ACC112 (cell line): ENCODE measurements around the gene CAND2.
"Not testable (repeated sequence)": the region's sequence is repeated elsewhere in the genome, so short reads cannot be mapped to it uniquely, and the experiment has no call there.

ENCODE experiments used
- H2AFZ ChIP-seq: fragments of 200-600 bp; sonication (generic); one replicate; pipeline ENCODE4 v1.6.0; 2017; ENCODE audit warnings: antibody characterized with exemption, low read length; ENCODE audit not compliant: unreplicated experiment
- H3K27ac ChIP-seq: fragments of 200-600 bp; sonication (generic); 2 replicates; pipeline ENCODE4 v1.5.1; 2014; ENCODE audit warnings: low read depth, mild to moderate bottlenecking, antibody characterized with exemption, low read length, moderate library complexity
- H3K27me3 ChIP-seq: fragments of 200-600 bp; sonication (generic); 2 replicates; pipeline ENCODE4 v1.6.1; 2014; ENCODE audit warnings: mild to moderate bottlenecking, antibody characterized with exemption, low read length, moderate library complexity, mixed read lengths; ENCODE audit not compliant: insufficient read depth
- H3K36me3 ChIP-seq: fragments of 200-600 bp; sonication (generic); 2 replicates; pipeline ENCODE4 v1.6.1; 2016; ENCODE audit warnings: mild to moderate bottlenecking, antibody characterized with exemption, low read length, moderate library complexity, mixed read lengths; ENCODE audit not compliant: insufficient read depth
- H3K4me1 ChIP-seq: fragments of 200-600 bp; sonication (generic); one replicate; pipeline ENCODE4 v1.6.1; 2016; ENCODE audit warnings: low read length, mixed read lengths; ENCODE audit not compliant: insufficient read depth, unreplicated experiment, control insufficient read depth
- H3K4me3 ChIP-seq: fragments of 200-600 bp; sonication (generic); 2 replicates; pipeline ENCODE4 v1.5.1; 2014; ENCODE audit warnings: mild to moderate bottlenecking, low read depth, low read length
- H3K79me2 ChIP-seq: fragments of 200-600 bp; sonication (generic); one replicate; pipeline ENCODE4 v1.6.0; 2016; ENCODE audit warnings: low read length; ENCODE audit not compliant: control insufficient read depth, unreplicated experiment, insufficient read depth

Gene CAND2

DNA sequence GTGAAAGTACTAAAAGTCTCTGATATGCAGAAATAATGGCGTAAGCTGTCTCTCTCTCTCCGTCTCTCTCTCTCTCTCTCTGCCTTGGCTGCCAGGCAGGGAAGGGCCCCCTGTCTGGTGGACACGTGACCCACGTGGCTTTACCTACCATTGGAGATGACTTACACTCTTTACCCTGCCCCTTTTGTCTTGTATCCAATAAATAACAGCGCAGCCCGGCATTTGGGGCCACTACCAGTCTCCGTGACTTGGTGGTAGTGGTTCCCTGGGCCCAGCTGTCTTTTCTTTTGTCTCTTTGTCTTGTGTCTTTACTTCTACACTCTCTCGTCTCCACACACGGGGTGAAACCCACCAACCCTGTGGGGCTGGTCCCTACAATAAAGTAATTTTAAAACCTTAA is 25.2 kb upstream of the CAND2 start:
- Histone ChIP-seq H3K4me3 (no peak overlapping the region), H3K27ac (no peak overlapping the region), H3K36me3 (no peaks in the 10 kb centered on the region), H3K4me1 (no peaks in the 10 kb centered on the region), H3K27me3 (peaks cover 22% of the 10 kb centered on the region), H3K79me2 (no peaks in the 10 kb centered on the region), H2AFZ (no peak overlapping the region)

DNA sequence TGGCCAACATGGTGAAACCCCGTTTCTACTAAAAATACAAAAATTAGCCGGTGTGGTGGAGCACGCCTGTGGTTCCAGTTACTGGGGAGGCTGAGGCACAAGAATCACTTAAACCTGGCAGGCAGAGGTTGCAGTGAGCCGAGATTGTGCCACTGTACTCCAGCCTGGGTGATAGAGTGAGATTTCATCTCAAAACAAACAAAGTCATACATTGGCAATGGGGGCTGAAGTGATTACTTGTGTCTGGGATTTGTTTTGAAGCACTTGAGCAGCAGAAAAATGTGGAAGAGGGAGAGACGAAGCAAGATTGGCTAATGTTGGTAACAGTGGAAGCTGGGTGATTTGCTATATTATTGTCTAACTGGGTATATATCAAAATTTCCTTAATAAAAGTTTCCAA is 24.0 kb upstream of the CAND2 start:
- peaks cover 22% of the 10 kb centered on the region for H3K27me3 ChIP-seq
- no peaks in the 10 kb centered on the region for H3K79me2 ChIP-seq
- H3K4me3 ChIP-seq = no peak overlapping the region
- H2AFZ ChIP-seq = no peak overlapping the region
- no peaks in the 10 kb centered on the region for H3K4me1 ChIP-seq
- H3K27ac ChIP-seq = no peak overlapping the region
- no peaks in the 10 kb centered on the region for H3K36me3 ChIP-seq

DNA sequence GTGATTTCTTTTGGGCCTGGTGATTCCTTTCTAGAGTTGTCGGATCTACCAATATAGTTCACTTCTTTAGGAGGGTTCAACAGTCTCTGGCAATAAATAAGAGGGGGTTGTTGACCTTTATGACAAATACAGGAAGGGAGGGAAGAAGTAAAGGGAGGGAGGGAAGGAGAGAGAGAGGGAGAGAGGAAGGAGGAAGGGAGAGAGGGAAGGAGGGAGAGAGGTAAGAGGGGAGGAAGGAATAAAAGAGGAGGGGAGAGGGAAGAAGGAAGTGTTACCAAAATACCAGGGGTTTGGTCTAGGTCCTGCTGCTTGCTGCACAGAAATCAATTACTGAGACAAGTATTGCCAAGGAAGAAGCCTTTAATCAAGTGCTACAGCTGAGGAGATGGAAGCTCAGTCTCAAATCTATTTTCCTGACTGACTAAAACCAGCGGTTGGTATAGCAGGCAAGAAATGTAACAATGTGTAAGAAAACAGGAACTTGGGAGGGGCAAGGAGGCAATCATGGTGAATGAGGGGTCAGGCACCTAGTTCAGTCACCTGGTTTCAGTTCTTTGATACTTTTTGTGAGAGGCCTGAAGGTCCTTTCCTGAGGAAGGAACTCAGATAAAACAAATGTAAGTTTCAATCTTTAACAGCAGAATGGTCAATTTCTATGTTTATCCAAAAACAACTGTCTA is 23.3 kb upstream of the CAND2 start:
- Histone ChIP-seq H3K79me2 (no peaks in the 10 kb centered on the region), H3K27ac (no peak overlapping the region), H3K4me1 (no peaks in the 10 kb centered on the region), H3K4me3 (no peak overlapping the region), H3K36me3 (no peaks in the 10 kb centered on the region), H2AFZ (no peak overlapping the region), H3K27me3 (peaks cover 22% of the 10 kb centered on the region)

DNA sequence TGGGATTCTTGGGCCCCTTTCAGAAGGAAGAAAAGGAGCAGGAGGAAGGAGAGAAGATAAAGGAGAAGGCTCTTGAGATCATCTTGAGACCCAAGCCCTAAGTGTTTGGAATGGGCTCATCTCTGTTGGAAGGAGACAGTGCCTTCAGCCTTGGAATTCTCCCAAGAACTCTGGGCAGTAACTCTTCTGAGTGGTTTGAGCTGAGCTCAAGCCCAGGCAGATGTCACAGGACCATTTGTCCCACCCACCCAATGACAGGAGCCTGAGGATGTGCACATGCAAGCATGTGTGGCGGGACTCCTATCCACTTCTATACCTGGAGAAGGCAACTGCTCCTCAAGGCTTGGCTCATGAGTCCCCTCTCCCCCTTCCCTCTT is 22.8 kb upstream of the CAND2 start:
- Histone ChIP-seq H3K36me3 (no peaks in the 10 kb centered on the region), H3K4me3 (no peak overlapping the region), H3K79me2 (no peaks in the 10 kb centered on the region), H3K4me1 (no peaks in the 10 kb centered on the region), H2AFZ (no peak overlapping the region), H3K27me3 (peaks cover 22% of the 10 kb centered on the region), H3K27ac (no peak overlapping the region)

DNA sequence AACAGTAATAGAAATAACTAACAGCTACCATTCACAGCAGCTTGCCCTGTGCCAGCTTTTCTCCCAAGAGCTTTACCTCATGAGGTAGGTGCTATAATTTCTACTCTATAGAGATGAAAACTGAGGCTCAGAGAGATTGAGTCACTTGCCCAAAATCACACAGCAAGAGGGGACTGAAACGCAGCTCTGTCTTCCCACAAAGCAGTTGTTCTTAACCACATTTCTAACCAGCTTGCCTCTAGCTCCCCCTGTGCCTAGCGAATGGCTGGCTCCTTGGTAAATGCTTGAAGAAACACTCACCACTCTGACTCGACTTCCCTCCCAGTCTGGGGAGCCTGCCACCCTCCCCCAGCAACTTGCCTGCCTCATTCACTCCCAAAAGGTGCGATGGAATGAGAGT is 21.9 kb upstream of the CAND2 start:
- Histone ChIP-seq H3K4me3 (no peak overlapping the region), H3K27me3 (peaks cover 22% of the 10 kb centered on the region), H3K36me3 (no peaks in the 10 kb centered on the region), H2AFZ (no peak overlapping the region), H3K27ac (no peak overlapping the region), H3K4me1 (no peaks in the 10 kb centered on the region), H3K79me2 (no peaks in the 10 kb centered on the region)

DNA sequence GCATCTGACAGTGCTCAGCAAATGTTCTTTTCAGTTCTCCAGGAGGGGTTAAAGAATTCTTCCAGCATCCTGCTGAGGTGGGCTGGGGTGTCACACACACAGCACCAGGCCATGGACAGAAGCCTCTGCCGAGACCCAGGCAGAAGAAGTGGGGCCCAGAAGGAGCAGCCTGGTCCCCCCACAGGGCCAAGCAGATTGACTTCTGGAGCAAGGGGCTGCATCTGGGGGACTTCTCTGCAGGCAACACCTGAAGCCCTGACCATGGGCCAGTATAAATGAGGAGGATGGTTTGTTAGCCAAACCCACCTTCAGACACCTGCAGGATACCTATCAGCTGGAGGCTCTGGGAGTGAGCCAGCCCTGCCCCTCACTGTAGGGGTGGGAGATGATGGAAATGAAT is 21.3 kb upstream of the CAND2 start:
- peaks cover 22% of the 10 kb centered on the region for H3K27me3 ChIP-seq
- H3K79me2 ChIP-seq = no peaks in the 10 kb centered on the region

DNA sequence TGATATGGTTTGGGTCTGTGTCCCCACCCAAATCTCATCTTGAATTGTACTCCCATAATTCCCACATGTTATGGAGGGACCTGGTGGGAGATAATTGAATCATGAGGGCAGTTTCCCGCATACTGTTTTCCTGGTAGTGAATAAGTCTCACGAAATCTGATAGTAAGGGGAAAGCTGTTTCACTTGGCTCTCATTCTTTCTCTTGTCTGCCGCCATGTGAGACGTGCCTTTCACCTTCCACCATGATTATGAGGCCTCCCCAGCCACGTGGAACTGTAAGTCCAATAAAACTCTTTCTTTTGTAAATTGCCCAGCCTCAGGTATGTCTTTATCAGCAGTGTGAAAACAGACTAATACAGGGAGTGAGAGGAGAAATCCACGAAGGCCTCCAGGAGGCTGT is 20.5 kb upstream of the CAND2 start:
- not testable (repeated sequence) for H3K4me3 ChIP-seq, H3K27ac ChIP-seq, H2AFZ ChIP-seq, H3K4me1 ChIP-seq, H3K36me3 ChIP-seq, H3K79me2 ChIP-seq
- peaks cover 22% of the 10 kb centered on the region for H3K27me3 ChIP-seq

More for the DNA sequence above, 21.3 kb upstream of the CAND2 start:
- Histone ChIP-seq H3K36me3 (no peaks in the 10 kb centered on the region), H2AFZ (no peak overlapping the region), H3K4me1 (no peaks in the 10 kb centered on the region), H3K4me3 (no peak overlapping the region), H3K27ac (no peak overlapping the region)

DNA sequence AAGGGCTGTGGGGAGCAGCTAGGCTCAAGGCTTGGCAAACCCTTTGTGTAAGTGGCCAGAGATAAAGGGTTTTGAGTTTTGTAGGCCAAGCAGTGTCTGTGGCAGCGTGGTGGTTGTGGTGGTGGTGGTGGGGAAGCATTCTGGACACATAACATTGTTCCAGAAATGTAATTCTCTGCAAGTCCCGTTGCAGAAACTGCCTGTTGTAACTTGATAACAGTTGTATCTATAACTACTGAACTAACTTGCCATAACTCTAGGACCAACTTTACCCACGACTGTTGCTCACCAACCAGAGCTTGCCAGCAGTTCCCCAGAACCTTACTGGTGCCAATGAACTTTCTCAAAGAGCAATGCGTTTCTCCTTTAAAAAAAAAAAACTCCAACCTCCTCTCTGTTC is 19.3 kb upstream of the CAND2 start:
- H3K36me3 ChIP-seq = no peaks in the 10 kb centered on the region
- no peaks in the 10 kb centered on the region for H3K4me1 ChIP-seq
- H3K79me2 ChIP-seq = no peaks in the 10 kb centered on the region
- peaks cover 27% of the 10 kb centered on the region for H3K27me3 ChIP-seq
- H2AFZ ChIP-seq = no peak overlapping the region
- H3K4me3 ChIP-seq = no peak overlapping the region
- no peak overlapping the region for H3K27ac ChIP-seq

DNA sequence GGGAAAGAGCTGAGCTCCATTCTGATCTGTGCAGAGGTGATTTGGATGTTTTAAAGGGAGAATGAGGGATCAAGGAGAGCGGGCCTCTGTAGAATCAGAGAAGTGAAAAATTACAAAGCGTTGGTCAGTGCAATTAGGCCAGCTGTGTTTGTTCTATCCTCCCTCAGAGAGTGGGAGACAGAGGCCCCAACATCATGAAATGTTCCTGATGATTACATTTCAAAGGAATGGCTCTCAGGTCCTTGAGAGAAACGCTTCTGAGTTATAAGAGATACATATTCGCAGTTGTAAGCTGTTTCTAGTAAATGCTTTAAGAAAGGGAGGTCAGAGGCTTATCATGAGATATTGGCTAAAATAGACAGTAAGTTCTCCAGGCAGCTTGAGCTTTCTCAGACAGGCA is 15.7 kb upstream of the CAND2 start:
- Histone ChIP-seq H3K4me1 (no peaks in the 10 kb centered on the region), H3K36me3 (no peaks in the 10 kb centered on the region), H2AFZ (no peak overlapping the region), H3K27me3 (peaks cover 26% of the 10 kb centered on the region), H3K27ac (no peak overlapping the region), H3K4me3 (no peak overlapping the region), H3K79me2 (no peaks in the 10 kb centered on the region)

DNA sequence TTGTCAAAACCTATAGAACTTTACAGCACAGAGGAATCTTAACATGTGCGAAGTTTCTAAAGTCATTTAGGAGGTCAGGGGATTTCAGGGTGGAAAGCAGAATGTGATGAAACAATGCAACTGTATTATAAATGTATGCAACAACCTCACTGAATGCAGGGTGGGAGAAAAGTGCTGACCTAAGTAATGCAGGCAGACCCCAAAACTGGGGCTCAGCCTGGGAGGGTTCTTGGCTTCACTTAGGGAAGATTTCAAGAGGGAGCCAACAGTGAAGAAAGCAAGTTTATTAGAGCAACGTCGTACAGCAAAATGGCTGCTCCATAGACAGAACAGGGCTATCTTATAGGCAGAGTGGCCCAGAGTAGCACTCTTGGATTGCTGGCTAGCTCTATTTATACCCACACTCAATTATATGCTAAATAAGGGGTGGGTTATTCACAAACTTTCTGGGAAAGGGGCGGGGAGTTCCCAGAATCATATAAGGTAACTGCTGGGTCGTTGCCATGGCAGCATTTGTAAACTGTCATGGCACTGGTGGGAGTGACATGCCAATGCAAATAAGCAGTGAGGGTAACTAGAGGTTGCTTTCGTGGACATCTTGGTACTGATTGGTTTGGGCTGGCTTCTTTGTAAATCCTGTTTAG is 14.2 kb upstream of the CAND2 start:
- H3K27ac ChIP-seq = no peak overlapping the region
- H3K4me3 ChIP-seq = no peak overlapping the region
- no peaks in the 10 kb centered on the region for H3K4me1 ChIP-seq
- H3K36me3 ChIP-seq = no peaks in the 10 kb centered on the region
- peaks cover 33% of the 10 kb centered on the region for H3K27me3 ChIP-seq
- no peak overlapping the region for H2AFZ ChIP-seq
- no peaks in the 10 kb centered on the region for H3K79me2 ChIP-seq

DNA sequence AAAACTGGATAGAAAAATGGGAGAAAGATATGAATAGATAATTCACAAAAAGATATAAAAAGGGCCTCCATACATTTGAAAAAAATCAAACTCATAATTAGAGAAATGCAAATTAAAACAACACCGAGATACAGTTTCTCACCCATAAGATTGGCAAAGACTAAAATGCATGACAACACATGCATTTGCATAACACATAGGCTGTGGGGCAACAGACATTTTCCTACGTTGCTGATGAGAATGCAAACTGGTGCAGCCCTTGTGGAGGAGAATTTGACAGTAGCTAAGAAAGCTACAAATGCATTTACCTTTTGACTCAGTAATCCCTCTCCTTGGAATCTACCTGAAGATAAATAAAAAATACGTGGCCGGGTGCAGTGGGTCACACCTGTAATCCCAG is 11.4 kb upstream of the CAND2 start:
- Histone ChIP-seq H3K79me2 (no peaks in the 10 kb centered on the region), H3K4me3 (no peak overlapping the region), H2AFZ (no peak overlapping the region), H3K36me3 (no peaks in the 10 kb centered on the region), H3K27ac (no peak overlapping the region), H3K4me1 (no peaks in the 10 kb centered on the region), H3K27me3 (peaks cover 33% of the 10 kb centered on the region)
